Hindlimb muscle (tissue), 1 donor: ENCODE results near the gene RALGAPA2. TPM values are rescaled to one million over a fixed set of nuclear protein-coding genes. Genes with fewer than 3 reads are reported as not detected.

Source experiments
- DNase-seq: peaks from one replicate; pipeline ENCODE4 v3.0.0-alpha.2; 2013
- polyA plus RNA-seq: library from polyadenylated mRNA; unstranded; fragments of 120-200 nt; gene quantifications from one replicate; pipeline ENCODE4 v1.2.1, GENCODE V29; 2013; ENCODE audit not compliant: insufficient read length

RALGAPA2 gene
- polyA plus RNA-seq, 1 donor: 10.9 TPM

DNA sequence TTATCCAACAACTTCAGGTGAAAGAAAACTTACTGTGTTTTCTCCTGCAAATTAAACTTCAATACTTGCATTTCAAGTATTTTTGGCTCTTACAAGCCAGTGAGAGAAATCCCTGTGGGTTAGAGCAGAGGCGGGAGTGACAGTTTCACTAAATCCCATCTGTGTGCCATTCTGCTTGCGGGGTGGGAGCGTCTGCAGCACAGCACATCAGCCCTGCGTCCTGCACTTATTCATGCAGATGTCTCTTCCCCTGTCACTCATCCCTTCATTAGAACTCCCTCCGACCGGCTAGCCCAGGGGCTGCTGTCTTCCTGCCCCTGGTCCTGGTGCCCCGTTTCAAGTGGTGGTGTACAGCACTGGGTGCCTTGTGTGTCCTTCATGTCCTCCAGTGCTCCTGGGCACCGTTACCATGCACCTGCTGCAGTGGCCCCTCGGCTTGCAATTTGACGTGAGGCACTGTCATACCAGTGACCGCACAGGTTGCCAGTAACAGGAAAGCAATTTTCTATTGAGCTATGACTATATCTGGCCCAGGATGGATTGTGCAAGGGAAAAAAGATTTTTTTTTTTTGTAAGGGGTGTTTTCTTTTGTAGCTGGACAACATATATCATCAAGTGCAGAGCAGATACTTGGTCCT, 285.1 kb downstream of the RALGAPA2 start:
- DNase-seq: no peak

DNA sequence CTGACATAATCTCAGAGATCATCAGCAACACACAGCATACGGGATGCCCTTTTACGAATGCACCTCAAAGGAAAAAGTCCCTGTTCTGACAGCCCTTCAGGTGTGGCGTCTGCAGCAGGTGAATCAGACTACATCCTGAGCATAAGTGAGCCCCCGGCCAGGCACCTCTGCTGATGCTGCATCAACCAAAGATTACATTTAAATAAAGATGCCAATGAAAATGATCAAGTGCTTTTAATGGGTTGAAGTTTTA, 285.9 kb downstream of the RALGAPA2 start:
- no peak for DNase-seq

DNA sequence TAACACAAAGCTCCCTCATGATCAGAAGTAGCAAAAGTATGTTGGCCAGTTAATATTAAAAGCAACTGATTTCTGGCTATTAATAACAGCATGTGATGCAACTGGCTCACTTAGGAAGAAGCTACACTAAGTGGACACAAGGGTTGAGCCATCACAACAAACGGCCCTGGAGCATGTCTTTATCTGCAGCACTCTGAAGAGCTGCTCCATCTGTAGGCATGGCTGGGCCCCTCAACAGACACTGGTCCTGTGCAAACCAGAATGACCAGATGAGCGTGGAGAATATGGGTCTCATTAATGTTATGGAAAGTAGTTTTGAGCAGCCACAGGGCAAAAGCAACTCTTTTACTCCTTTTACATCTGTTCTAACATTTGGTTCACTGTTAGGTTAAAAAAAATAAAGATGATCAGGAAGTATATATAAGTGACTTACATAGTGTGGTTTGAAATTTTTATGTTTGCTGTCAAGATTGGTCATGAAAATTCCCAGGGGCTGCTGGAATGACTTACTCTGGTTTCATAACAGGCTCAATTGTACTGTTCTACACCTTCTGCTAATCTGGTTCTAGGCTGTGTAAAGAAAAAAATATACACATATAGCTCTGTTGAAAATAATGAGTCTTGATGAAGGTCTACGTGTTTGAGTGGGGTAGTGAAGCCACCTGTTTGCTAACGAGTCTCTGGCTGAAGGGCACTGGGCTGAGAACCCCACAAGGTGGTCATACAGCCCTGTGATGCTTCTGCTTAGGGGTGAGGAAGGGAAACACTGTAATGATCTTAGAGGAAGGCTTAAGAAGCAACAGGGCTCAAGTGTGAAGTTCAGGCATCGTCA, 286.4 kb downstream of the RALGAPA2 start:
- DNase-seq: no peak

GRCh38 chr20:20423117-20423516, 289.3 kb downstream of the RALGAPA2 start:
- no peak for DNase-seq

DNA sequence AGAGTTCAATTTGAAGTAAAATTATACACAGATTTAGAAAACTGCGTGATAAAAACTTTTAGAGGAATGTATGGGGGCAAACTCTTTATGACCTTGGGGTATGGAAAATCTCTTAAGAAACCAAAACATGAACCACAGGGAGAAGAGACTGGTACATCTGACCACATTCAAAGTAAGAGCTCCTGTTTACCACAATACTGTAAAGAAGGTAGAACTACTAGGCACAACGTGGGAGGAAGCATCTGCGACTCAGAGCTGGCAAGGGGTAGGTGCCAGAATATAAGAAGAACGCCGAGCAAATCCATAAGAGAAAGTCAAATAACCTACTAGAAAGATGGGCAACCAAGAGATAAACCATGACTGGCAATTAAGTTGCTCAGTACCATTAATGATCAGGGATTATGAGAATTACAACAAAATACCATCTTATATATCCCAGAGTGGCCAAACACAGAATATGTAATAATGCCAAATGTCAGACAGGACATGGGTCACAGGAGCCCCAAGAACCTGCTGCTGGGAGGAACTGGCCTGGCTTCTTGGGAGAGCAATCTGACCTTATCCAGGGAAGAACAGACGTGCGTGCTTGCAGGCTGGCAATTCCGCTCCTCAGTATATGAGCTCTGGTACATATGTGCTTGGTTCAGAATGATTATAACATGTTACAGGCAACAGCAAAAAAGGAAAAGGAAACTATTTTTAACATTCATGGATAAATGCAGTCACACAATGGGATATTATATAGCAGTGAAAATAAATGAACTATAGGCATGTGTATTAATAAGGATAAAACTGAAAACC, 294.4 kb downstream of the RALGAPA2 start:
- no peak for DNase-seq

GRCh38 chr20:20415321-20415720, 297.1 kb downstream of the RALGAPA2 start:
- DNase-seq: no peak

- DNase-seq: no peak
Measured at GRCh38 chr20:20414640-20415220, 297.7 kb downstream of the RALGAPA2 start.

- no peak for DNase-seq
Measured at GRCh38 chr20:20413810-20414281, 298.6 kb downstream of the RALGAPA2 start.

DNA sequence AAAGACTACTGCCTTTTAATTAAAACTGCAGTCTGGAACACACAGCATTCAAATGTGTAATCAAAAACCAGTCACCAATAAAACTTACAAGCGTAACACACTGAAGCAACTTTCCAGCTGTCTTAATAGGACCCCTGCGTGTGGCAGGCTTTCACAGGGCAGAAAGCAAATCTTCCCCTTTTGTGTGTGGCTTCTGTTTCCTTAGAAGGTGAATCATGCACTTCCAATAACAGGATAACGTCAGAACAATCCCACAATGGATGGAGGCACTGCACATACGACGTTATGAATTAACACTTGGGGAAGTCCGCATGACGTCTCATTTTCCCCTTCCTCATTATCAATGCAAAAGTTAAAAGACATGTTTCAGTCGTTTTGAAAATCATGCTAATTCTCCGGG, 299.7 kb downstream of the RALGAPA2 start:
- no peak for DNase-seq

DNA sequence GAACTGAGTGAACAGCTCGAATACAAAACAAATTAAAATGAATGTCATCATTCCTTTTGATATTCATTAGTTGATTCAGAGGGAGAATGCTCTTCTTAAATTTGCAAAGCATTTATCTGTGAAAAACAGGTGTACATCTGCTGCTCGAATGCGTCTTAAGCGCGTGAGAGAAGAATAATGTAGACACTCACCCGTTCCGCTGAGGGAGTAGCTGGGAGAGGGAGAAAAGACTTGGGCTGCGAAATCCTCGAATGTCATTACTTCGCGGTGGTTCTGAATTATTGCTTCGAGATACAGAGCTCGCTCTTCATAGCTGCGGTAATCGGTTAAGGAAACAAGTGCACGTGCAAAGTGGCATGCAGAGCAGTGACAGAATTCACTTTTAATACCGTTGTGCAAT, 300.6 kb downstream of the RALGAPA2 start:
- DNase-seq: no peak

GRCh38 chr20:20411402-20411801, 301.0 kb downstream of the RALGAPA2 start:
- no peak for DNase-seq

- no peak for DNase-seq
Measured at GRCh38 chr20:20410678-20411077, 301.8 kb downstream of the RALGAPA2 start.

DNA sequence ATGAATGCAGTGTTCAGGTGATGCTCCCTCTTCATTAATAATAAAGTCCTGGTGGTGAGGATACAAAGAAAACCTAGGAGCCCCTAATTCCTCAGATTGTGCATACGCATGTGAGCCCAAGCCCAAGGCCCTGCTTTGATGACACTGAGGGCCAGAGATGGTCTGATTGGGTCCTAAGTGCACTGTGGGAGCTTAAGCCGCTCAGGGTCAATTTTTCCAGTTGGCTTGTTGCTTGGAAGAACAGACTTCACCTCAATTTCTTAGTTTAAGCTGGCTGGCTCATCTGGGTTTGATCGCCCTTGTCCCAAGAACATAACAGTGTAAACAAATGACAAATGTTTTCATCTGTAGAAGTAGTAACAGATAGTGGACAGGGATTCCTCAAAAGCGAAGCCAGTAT, 303.1 kb downstream of the RALGAPA2 start:
- DNase-seq: no peak

GRCh38 chr20:20407891-20408805, 304.3 kb downstream of the RALGAPA2 start:
- no peak for DNase-seq

DNA sequence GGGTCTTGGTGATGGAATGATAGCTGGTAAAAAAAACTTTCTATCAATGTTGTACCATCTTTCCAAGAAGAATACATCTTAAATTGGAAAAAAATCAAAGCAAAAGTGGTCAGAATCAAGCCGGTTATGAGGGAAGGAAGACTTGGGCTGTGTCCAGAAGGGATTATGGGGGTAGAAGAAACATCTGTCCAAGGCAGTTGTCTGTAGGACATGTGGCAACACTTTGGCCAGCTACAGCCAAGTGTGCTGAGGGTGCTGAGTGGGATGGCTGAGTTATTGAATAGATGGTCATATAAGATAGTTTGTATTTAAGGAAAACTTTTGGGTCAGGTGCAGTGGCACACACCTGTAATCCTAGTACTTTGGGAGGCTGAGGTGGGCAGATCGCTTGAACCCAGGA, 306.1 kb downstream of the RALGAPA2 start:
- DNase-seq: no peak

DNA sequence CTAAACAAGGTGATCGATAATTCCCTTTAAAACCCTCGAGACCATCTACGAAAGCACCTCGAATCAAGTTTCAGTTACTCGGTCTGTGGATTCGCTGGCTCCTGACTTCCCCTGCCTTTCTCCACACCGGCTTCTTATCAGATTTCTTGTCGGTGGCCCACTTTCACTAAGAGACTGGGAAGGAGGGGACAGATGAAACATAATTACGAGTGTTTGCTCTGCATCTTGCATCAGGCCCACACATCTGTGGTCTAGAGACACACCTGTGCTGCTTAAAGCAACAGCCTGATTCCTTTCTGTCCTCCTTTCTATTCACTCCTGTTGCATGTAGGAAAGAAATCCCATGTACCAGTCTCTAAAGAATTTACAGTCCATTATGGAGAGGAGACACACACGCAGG, 306.8 kb downstream of the RALGAPA2 start:
- DNase-seq: no peak

GRCh38 chr20:20404633-20405032, 307.8 kb downstream of the RALGAPA2 start:
- no peak for DNase-seq

GRCh38 chr20:20401991-20402390, 310.5 kb downstream of the RALGAPA2 start:
- DNase-seq: no peak

- no peak for DNase-seq
Measured at GRCh38 chr20:20399531-20400500, 312.6 kb downstream of the RALGAPA2 start.

DNA sequence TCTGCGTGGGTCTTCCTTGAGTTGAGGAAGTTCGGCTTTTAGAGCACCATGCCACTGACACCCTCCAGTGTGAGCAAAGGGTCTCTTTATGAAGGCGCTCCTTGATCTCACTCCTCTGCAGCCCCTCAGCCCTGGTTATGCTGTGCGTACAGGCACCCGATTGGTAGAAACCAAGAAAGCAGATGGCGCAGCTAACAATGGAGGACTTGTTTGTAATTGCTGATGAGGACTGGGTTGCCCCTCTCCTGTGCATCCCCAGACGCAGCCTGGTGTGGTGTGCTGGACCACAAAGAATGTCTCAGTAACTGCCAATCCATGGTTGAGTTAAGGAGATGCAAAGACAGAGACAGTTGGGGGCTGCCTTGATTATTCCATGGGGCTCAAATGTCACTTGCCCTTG, 314.3 kb downstream of the RALGAPA2 start:
- no peak for DNase-seq

DNA sequence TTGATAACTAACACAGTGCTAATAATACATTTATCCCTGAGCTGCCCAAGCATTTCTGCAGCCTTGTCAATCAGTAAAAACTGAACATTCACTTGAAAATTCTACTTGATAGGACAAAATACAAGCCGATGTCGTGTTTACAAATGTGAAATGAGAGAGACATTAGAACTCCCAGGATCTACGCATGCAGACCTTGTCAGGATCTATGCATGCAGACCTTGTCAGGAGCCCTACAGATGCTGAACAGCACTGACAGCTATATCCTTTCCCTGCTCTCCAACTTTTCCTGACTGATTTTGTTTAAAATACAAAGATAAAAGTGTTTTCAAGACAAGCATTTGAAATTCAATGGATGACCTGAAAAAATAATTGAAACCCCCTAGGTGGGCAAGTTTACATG, 315.6 kb downstream of the RALGAPA2 start:
- DNase-seq: no peak
